ENCODE measurements around the gene CHRNB1.

CHRNB1 gene, protein sequence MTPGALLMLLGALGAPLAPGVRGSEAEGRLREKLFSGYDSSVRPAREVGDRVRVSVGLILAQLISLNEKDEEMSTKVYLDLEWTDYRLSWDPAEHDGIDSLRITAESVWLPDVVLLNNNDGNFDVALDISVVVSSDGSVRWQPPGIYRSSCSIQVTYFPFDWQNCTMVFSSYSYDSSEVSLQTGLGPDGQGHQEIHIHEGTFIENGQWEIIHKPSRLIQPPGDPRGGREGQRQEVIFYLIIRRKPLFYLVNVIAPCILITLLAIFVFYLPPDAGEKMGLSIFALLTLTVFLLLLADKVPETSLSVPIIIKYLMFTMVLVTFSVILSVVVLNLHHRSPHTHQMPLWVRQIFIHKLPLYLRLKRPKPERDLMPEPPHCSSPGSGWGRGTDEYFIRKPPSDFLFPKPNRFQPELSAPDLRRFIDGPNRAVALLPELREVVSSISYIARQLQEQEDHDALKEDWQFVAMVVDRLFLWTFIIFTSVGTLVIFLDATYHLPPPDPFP

DNA sequence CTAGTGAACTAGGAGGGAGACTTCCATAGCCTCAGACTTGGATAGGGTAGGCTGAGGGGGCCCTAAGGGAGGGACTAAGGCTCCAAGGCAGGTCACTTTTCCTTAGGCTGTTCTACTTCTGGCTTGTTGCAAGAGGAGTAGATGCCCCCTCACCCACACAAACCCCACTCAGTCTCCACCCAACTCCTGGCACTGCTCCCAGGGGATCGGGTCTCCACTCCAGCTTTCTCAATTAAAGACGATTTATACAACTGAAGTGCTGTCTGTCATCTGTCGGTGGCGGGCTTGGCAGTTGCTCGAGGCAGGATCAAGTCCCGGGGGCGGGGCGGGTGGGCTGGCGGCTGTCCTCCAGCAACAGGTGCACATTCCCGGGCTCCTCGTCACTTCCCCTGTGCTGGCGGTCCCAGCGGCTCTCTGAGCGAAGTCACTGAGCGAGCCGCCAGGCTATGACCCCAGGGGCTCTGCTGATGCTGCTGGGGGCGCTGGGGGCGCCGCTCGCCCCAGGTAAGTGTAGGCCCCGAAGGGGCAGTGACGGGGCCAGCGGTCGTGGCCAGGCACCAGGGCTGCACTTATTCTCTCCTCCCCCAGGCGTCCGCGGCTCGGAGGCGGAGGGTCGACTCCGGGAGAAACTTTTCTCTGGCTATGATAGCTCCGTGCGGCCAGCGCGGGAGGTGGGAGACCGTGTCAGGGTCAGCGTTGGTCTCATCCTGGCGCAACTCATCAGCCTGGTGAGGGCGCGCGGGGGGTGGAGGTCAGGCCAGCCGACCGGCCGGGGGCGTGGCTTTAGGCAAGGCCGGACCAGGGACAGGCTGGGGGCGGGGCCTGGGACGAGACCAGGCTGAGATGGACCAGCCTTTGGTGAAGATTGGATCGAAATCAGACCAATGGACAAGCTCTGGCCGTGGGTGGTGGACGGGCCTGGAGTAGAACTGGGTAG is at the start of gene CHRNB1:
Gene CHRNB1 (plus strand): TSS at position 380 of the 937 bp plus-strand sequence. CDS start 67 bp downstream, at position 447.
- Mint-ChIP-seq H3K27me3 (ENCODE audit: low read depth) (peaks cover 4% of the 10 kb centered on the region), H3K4me1 (peaks cover 69% of the 10 kb centered on the region), H3K4me3 (peak within 1 kb of the TSS; percentile 82 to 94 (median 86)), H3K9me3 (no peaks in the 10 kb centered on the region), H3K27ac (peak within 1 kb of the TSS; percentile 86 to 90 (median 87)), H3K36me3 (ENCODE audit: low read depth) (peaks cover 5% of the 10 kb centered on the region)
- TF ChIP-seq, protein P1, sequence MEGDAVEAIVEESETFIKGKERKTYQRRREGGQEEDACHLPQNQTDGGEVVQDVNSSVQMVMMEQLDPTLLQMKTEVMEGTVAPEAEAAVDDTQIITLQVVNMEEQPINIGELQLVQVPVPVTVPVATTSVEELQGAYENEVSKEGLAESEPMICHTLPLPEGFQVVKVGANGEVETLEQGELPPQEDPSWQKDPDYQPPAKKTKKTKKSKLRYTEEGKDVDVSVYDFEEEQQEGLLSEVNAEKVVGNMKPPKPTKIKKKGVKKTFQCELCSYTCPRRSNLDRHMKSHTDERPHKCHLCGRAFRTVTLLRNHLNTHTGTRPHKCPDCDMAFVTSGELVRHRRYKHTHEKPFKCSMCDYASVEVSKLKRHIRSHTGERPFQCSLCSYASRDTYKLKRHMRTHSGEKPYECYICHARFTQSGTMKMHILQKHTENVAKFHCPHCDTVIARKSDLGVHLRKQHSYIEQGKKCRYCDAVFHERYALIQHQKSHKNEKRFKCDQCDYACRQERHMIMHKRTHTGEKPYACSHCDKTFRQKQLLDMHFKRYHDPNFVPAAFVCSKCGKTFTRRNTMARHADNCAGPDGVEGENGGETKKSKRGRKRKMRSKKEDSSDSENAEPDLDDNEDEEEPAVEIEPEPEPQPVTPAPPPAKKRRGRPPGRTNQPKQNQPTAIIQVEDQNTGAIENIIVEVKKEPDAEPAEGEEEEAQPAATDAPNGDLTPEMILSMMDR (IDR thresholded peaks at IDR 0.05; ENCODE audit: unreplicated experiment in 3 of 3): peak in 2 of 3 experiments; percentile 7 to 11

DNA sequence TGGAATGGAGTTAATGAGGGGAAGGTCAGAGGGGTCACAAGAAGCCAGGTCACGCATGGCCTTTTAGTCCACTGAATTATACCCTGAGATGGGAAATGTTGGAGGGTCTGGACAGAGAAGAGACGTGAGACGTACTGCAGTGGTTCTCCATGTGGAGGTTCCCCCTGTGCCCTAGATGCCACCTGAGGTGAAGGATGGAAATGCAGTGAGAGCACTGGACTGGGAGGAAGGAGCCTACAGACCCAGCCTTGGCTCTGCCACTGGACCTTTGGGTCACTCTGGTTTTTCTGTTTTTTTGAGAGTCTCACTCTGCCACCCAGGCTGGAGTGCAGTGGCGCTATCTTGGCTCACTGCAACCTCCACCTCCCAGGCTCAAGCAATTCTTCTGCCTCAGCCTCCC is 48.7 kb upstream of the CHRNB1 start:
- Mint-ChIP-seq H3K9me3 (no peaks in the 10 kb centered on the region), H3K36me3 (ENCODE audit: low read depth) (peaks cover 10% of the 10 kb centered on the region), H3K4me1 (peaks cover 6% of the 10 kb centered on the region), H3K4me3 (peak overlapping the region; percentile 2 to 31 (median 29)), H3K27me3 (ENCODE audit: low read depth) (no peaks in the 10 kb centered on the region), H3K27ac (peak overlapping the region in 1 of 3 experiments; percentile 47)
- TF ChIP-seq, protein P1 (IDR thresholded peaks at IDR 0.05; ENCODE audit: unreplicated experiment in 3 of 3): no peak

DNA sequence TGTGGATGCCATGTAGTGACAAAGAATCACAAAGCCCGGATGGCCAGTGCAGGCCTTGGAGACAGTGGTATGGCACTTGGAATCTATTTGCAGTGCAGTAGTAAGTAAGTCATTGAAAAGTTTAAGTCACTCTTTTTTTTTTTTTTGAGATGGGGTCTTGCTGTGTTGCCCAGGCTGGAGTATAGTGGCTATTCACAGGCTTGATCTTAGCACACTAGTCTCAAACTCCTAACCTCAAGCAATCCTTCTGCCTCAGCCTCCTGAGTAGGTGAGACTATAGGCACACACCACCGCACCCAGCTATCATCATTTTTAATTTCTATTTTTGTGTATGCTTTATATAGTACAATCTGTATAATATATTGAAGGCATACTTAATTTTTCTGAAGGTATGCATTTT is 46.2 kb upstream of the CHRNB1 start:
- Mint-ChIP-seq H3K4me1 (peaks cover 10% of the 10 kb centered on the region), H3K27me3 (ENCODE audit: low read depth) (no peaks in the 10 kb centered on the region), H3K4me3 (peak overlapping the region in 2 of 3 experiments; percentile 26 to 55), H3K27ac (peak overlapping the region in 1 of 3 experiments; percentile 21), H3K36me3 (ENCODE audit: low read depth) (peaks cover 8% of the 10 kb centered on the region), H3K9me3 (no peaks in the 10 kb centered on the region)
- TF ChIP-seq, protein P1 (IDR thresholded peaks at IDR 0.05; ENCODE audit: unreplicated experiment in 3 of 3): no peak

DNA sequence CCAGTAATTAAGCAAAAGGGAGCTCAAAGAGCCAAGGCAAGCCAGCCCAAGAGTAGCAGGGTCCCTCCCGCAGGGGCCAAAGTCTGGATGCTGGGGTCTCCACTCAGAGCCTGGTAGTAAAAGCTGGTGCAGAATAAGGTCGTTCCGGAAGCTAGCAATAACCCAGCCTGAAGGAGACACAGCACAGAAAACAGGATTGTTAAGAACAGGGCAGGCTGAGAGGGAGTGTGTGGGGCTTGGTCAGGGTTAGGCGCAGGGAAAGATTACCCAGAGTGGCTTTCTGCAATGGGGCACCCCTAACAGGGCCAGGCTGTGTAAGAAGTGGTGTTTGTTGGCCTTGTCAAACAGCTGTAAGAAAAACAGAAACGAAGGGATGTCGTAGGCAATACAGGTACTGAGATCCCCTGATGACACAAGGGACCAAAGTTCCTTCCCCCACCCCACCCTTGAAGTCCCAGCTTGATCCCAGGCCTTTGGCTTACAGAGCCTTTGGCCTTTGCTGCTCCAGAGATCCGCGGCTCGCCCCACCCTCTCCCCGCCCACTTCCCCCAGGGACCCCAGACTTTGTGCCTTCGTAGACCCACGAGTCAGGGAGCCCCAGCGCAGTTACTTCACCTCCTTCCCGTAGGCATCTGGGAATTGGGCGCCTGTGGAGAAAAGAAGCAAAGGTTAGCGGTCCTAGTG is 41.7 kb upstream of the CHRNB1 start:
- TF ChIP-seq, protein P1 (IDR thresholded peaks at IDR 0.05; ENCODE audit: unreplicated experiment in 3 of 3): no peak
- Mint-ChIP-seq H3K27ac (peak overlapping the region; percentile 73 to 95 (median 95)), H3K4me3 (peak overlapping the region; percentile 90 to 96 (median 94)), H3K9me3 (no peaks in the 10 kb centered on the region), H3K36me3 (ENCODE audit: low read depth) (peaks cover 8% of the 10 kb centered on the region), H3K4me1 (peaks cover 13% of the 10 kb centered on the region), H3K27me3 (ENCODE audit: low read depth) (peaks cover 6% of the 10 kb centered on the region)

DNA sequence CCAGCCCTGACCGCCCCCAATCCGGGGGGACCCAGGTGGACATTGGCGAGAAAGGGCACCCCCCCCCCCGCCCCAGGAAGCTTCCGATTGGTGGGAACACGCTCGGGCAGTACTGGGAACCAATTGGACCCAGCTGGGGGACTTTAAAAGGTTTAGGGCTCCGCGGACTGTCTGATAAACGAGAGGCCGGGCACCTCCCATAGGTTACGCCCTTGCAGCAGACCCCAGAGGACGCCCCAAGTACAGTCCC is 41.2 kb upstream of the CHRNB1 start:
- H3K27ac Mint-ChIP-seq: peak overlapping the region; percentile 73 to 95 (median 95)
- peaks cover 13% of the 10 kb centered on the region for H3K4me1 Mint-ChIP-seq
- H3K27me3 Mint-ChIP-seq (ENCODE audit: low read depth): peaks cover 6% of the 10 kb centered on the region
- peak overlapping the region; percentile 90 to 96 (median 94) for H3K4me3 Mint-ChIP-seq
- TF ChIP-seq, protein P1 (IDR thresholded peaks at IDR 0.05; ENCODE audit: unreplicated experiment in 3 of 3): no peak
- peaks cover 8% of the 10 kb centered on the region for H3K36me3 Mint-ChIP-seq (ENCODE audit: low read depth)
- H3K9me3 Mint-ChIP-seq: no peaks in the 10 kb centered on the region

All from nephron (organoid).